GM18508 (cell line): ENCODE measurements around the gene ZFP1.

Experiments
- ATAC-seq: cut with Tn5 transposase; IDR thresholded peaks from one replicate; pipeline ENCODE4 v1.9.1; 2021; ENCODE audit warnings: moderate number of reproducible peaks; ENCODE audit not compliant: insufficient read depth, unreplicated experiment

Gene ZFP1

DNA sequence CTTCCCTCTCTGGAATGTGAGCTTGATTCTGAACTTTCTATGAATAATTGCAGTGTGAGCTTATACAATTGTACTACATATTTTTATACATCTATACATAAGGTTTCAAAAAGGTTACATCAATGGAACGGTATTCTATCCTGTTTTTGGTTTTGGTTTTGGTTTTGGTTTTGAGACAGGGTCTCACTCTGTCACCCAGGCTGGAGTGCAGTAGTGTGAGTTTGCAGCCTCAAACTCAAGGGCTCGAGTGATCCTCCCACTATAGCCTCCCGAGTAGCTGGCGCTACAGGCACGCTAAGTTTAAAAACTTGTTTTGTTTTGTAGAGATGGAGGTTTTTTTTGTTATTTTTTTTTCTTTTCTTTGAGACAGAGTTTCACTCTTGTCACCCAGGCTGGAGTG, 71.5 kb downstream of the ZFP1 start:
- no peak for ATAC-seq
